ENCODE results near the gene REP15.
A peak's percentile ranks its signal among the peaks of the same experiment; 100 is the strongest.

The REP15 gene

GRCh38 chr12:27710592-27711316 is 14.5 kb downstream of the REP15 start, which contains the start of gene MRPS35:
Gene MRPS35, plus strand, starts transcription at chr12:27710832. Its CDS starts 12 bp downstream, at chr12:27710844.
- TF ChIP-seq CTCF (IDR thresholded peaks at IDR 0.05; ENCODE audit: insufficient read depth, low read length, poor library complexity, severe bottlenecking): no peak
- Histone ChIP-seq H3K4me3 (replicated peaks; ENCODE audit: low read depth, low read length) (peak within 1 kb of the TSS; percentile 96), H3K27me3 (replicated peaks; ENCODE audit: control insufficient read depth, insufficient read depth, low read length) (no peaks in the 10 kb centered on the region), H3K36me3 (ENCODE audit: control insufficient read depth, insufficient read depth, low read length) (peaks cover 5% of the 10 kb centered on the region)
- DNase-seq (ENCODE audit: extremely low read depth, insufficient read length): peak; percentile 95

GRCh38 chr12:27711317-27711682 is 15.1 kb downstream of the REP15 start:
- H3K27me3 ChIP-seq (replicated peaks; ENCODE audit: control insufficient read depth, insufficient read depth, low read length): no peaks in the 10 kb centered on the region
- H3K36me3 ChIP-seq (ENCODE audit: control insufficient read depth, insufficient read depth, low read length): peaks cover 5% of the 10 kb centered on the region
- TF ChIP-seq CTCF (IDR thresholded peaks at IDR 0.05; ENCODE audit: insufficient read depth, low read length, poor library complexity, severe bottlenecking): no peak
- no peak for DNase-seq (ENCODE audit: extremely low read depth, insufficient read length)
- peak overlapping the region; percentile 96 for H3K4me3 ChIP-seq (replicated peaks; ENCODE audit: low read depth, low read length)

GRCh38 chr12:27711967-27712366 is 15.7 kb downstream of the REP15 start:
- no peak for TF ChIP-seq CTCF (IDR thresholded peaks at IDR 0.05; ENCODE audit: insufficient read depth, low read length, poor library complexity, severe bottlenecking)
- Histone ChIP-seq H3K36me3 (ENCODE audit: control insufficient read depth, insufficient read depth, low read length) (peaks cover 5% of the 10 kb centered on the region), H3K27me3 (replicated peaks; ENCODE audit: control insufficient read depth, insufficient read depth, low read length) (no peaks in the 10 kb centered on the region), H3K4me3 (replicated peaks; ENCODE audit: low read depth, low read length) (peak overlapping the region; percentile 96)
- DNase-seq (ENCODE audit: extremely low read depth, insufficient read length): no peak

- Histone ChIP-seq H3K4me3 (replicated peaks; ENCODE audit: low read depth, low read length) (no peak overlapping the region), H3K27me3 (replicated peaks; ENCODE audit: control insufficient read depth, insufficient read depth, low read length) (no peaks in the 10 kb centered on the region), H3K36me3 (ENCODE audit: control insufficient read depth, insufficient read depth, low read length) (peaks cover 2% of the 10 kb centered on the region)
- TF ChIP-seq CTCF (IDR thresholded peaks at IDR 0.05; ENCODE audit: insufficient read depth, low read length, poor library complexity, severe bottlenecking): no peak
- DNase-seq (ENCODE audit: extremely low read depth, insufficient read length): no peak
These were observed 27.0 kb downstream of the REP15 start for GRCh38 chr12:27723212-27723611.

- H3K27me3 ChIP-seq (replicated peaks; ENCODE audit: control insufficient read depth, insufficient read depth, low read length): no peaks in the 10 kb centered on the region
- DNase-seq (ENCODE audit: extremely low read depth, insufficient read length): no peak
- H3K4me3 ChIP-seq (replicated peaks; ENCODE audit: low read depth, low read length): no peak overlapping the region
- peaks cover 5% of the 10 kb centered on the region for H3K36me3 ChIP-seq (ENCODE audit: control insufficient read depth, insufficient read depth, low read length)
- no peak for TF ChIP-seq CTCF (IDR thresholded peaks at IDR 0.05; ENCODE audit: insufficient read depth, low read length, poor library complexity, severe bottlenecking)
These were observed 33.9 kb downstream of the REP15 start for GRCh38 chr12:27730097-27730588.

All from GM06990 (cell line).